Colonic mucosa (tissue), 4 donors: ENCODE results near the gene CHRNE. TPM values are rescaled to one million over a fixed set of nuclear protein-coding genes. Genes with fewer than 3 reads are reported as not detected.

ENCODE experiments used
- DNase-seq: peaks from one replicate; pipeline ENCODE4 v3.0.0-alpha.2; 2020
- H3K27ac ChIP-seq: fragments of 200-600 bp; one replicate; pipeline ENCODE4 v1.8.0; 2021
- H3K27me3 ChIP-seq: fragments of 200-600 bp; one replicate; pipeline ENCODE4 v1.8.0; 2021
- H3K36me3 ChIP-seq: fragments of 200-600 bp; one replicate; pipeline ENCODE4 v1.8.0; 2021
- H3K4me1 ChIP-seq: fragments of 200-600 bp; one replicate; pipeline ENCODE4 v1.8.0; 2021; ENCODE audit warnings: mild to moderate bottlenecking
- H3K4me3 ChIP-seq: fragments of 200-600 bp; one replicate; pipeline ENCODE4 v1.8.0; 2021
- H3K9ac ChIP-seq, 2 donors: one replicate each; pipeline ENCODE4 v1.7.0; 2013; ENCODE audit warnings: control low read depth in 2 of 2, low read depth in 2 of 2, low read length in 2 of 2
- H3K9me3 ChIP-seq: fragments of 200-600 bp; one replicate; pipeline ENCODE4 v1.8.0; 2021
- CTCF ChIP-seq: fragments of 200-600 bp; IDR thresholded peaks from one replicate; pipeline ENCODE4 v1.8.0; 2022; ENCODE audit warnings: antibody characterized with exemption, mild to moderate bottlenecking
- intact Hi-C: fragments of 100-400 bp; cut with DNase I; formaldehyde crosslinking; loops from one replicate; pipeline ENCODE4 v1.14.1; 2022
- total RNA-seq, 2 donors: library from RNA; stranded (reverse); fragmentation: NEBNext Ultra II Directional in 1 of 2; extraction: Animal tissue kit (Norgen Biotek cat#: 25700) in 1 of 2; gene quantifications; one replicate each; pipeline ENCODE4 v1.2.1, GENCODE V29; 2021
- donor health status: healthy.
- donor health status: DM: no; HTN: no; CAD: no.
- donor health status: DM: no; HTN: no; CAD: no.

The CHRNE gene
- total RNA-seq, 2 donors from 2014 or later: 1.1 TPM; not detected in 1

- H3K9me3 ChIP-seq: no peaks in the 10 kb centered on the region
- H3K4me3 ChIP-seq: no peak overlapping the region
- no peak for DNase-seq
- H3K4me1 ChIP-seq: no peaks in the 10 kb centered on the region
- H3K36me3 ChIP-seq: peaks cover 31% of the 10 kb centered on the region
- intact Hi-C loops: loop anchor here (10.0 kb wide), 1 partner anchor 180 kb away; the partner anchor contains the start of gene PELP1
- no peak for TF ChIP-seq CTCF
- no peaks in the 10 kb centered on the region for H3K27me3 ChIP-seq
- no peak overlapping the region for H3K9ac ChIP-seq
- no peak overlapping the region for H3K27ac ChIP-seq
These were observed 18.4 kb downstream of the CHRNE start for GRCh38 chr17:4884489-4884888.

GRCh38 chr17:4881761-4882555, 20.9 kb downstream of the CHRNE start:
- Histone ChIP-seq H3K9ac (no peak overlapping the region), H3K36me3 (peaks cover 40% of the 10 kb centered on the region), H3K27me3 (no peaks in the 10 kb centered on the region), H3K9me3 (no peaks in the 10 kb centered on the region), H3K27ac (no peak overlapping the region), H3K4me1 (no peaks in the 10 kb centered on the region), H3K4me3 (no peak overlapping the region)
- peak; percentile 92 for TF ChIP-seq CTCF
- peak; percentile 74 for DNase-seq
- intact Hi-C loops: loop anchor here (10.0 kb wide), 1 partner anchor 177 kb away; the partner anchor contains the start of gene PELP1

GRCh38 chr17:4880857-4881256, 22.0 kb downstream of the CHRNE start:
- DNase-seq: no peak
- Histone ChIP-seq H3K27me3 (no peaks in the 10 kb centered on the region), H3K27ac (no peak overlapping the region), H3K4me1 (no peaks in the 10 kb centered on the region), H3K4me3 (no peak overlapping the region), H3K36me3 (peaks cover 30% of the 10 kb centered on the region), H3K9ac (no peak overlapping the region), H3K9me3 (no peaks in the 10 kb centered on the region)
- TF ChIP-seq CTCF: no peak
- intact Hi-C loops: loop anchor here (10.0 kb wide), 1 partner anchor 176 kb away; the partner anchor contains the start of gene PELP1

GRCh38 chr17:4879601-4880000, 23.3 kb downstream of the CHRNE start:
- H3K9me3 ChIP-seq: no peaks in the 10 kb centered on the region
- no peak overlapping the region for H3K27ac ChIP-seq
- intact Hi-C loops: no loop called here
- H3K9ac ChIP-seq: no peak overlapping the region
- peaks cover 17% of the 10 kb centered on the region for H3K36me3 ChIP-seq
- TF ChIP-seq CTCF: no peak
- DNase-seq: no peak
- H3K4me1 ChIP-seq: no peaks in the 10 kb centered on the region
- H3K4me3 ChIP-seq: no peak overlapping the region
- H3K27me3 ChIP-seq: no peaks in the 10 kb centered on the region

- Histone ChIP-seq H3K27me3 (no peaks in the 10 kb centered on the region), H3K36me3 (peaks cover 9% of the 10 kb centered on the region), H3K4me1 (no peaks in the 10 kb centered on the region), H3K9me3 (no peaks in the 10 kb centered on the region), H3K4me3 (no peak overlapping the region), H3K27ac (no peak overlapping the region), H3K9ac (no peak overlapping the region)
- intact Hi-C loops: no loop called here
- no peak for DNase-seq
- no peak for TF ChIP-seq CTCF
These were observed 25.8 kb downstream of the CHRNE start for GRCh38 chr17:4877089-4877488.
